Activated T-cell treated with anti-CD3 and anti-CD28 coated beads for 48 hours (primary cell): Measurements from ENCODE around the gene KATNB1.
"Not testable (repeated sequence)": the region's sequence is repeated elsewhere in the genome, so short reads cannot be mapped to it uniquely, and the experiment has no call there.

Experiments
- DNase-seq: peaks from one replicate; pipeline ENCODE4 v3.0.0-alpha.2; 2020; ENCODE audit warnings: low read depth

Gene KATNB1

GRCh38 chr16:57726433-57726947 is 9.1 kb upstream of the KATNB1 start:
- no peak for DNase-seq

GRCh38 chr16:57727610-57728009 is 8.0 kb upstream of the KATNB1 start:
- DNase-seq = no peak

- no peak for DNase-seq
Observed at GRCh38 chr16:57728336-57729181, 7.0 kb upstream of the KATNB1 start.

DNA sequence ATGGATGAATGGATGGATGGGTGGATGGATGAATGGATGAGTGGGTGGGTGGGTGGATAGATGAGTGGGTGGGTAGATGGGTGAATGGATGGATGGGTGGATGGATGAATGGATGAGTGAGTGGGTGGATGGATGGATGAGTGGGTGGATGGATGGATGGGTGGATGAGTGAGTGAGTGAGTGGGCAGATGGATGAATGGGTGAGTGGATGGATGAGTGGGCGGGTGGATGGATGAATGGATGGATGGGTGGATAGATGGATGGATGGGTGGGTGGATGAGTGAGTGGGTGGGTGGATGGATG is 6.4 kb upstream of the KATNB1 start:
- no peak for DNase-seq

GRCh38 chr16:57729852-57730251 is 5.7 kb upstream of the KATNB1 start:
- DNase-seq = not testable (repeated sequence)

DNA sequence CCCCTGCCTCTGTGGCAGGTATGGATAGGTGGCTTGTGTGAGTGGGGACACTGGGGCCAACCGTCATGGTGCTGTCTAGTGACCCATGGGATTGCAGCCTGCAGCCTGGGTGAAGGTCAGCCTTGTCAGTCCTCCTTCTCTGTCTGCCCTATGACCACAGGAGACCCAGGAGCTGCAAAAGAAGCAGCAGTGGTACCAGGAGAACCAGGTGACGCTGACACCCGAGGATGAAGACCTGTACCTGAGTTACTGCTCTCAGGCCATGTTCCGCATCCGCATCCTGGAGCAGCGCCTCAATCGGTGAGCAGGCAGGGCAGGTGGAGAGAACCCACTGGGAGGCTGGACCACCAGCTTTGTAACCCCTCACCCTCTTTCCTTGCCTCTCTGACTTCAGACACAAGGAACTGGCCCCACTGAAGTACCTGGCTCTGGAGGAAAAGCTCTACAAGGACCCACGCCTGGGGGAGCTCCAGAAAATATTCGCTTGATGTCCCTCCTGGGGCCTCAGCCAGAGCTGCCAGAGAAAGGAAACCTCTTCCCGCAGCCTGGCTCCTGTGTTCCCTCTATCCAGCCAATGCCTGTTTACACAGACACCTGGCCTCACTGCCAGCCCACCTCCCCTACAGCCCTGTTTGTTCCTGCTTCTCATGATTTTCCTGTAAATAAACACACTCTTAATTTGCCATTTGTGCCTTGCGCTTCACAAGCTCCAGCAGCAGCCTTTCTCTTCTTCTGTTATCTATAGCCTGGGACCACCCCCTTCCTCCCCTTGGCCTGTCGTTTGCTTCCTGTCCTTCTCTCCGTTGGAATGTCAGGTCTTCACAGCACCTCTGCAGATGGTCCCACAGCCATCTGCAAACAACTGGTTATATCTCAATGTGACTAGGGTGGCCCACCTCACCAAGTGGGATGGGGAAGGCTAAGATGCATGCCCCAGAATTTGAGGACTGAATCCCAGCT is 4.5 kb upstream of the KATNB1 start:
- DNase-seq = no peak

DNA sequence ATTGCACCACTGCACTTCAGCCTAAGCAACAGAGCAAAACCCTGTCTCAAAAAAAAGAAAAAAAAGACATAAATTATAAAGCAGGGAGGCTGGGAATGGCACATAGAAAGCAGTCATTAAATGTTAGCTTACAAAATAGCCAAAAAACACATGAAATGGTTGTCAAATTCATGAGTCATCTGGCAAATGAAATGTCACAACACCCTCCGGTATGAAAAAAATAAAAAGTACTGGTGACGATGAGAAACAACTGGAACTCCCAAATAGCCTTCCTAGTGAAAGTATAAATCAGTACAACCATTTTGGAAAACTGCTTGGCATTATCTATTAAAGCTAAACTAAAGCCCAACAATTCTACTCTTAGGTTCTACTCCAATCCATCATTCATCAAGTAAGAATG is 3.5 kb upstream of the KATNB1 start:
- DNase-seq = no peak

DNA sequence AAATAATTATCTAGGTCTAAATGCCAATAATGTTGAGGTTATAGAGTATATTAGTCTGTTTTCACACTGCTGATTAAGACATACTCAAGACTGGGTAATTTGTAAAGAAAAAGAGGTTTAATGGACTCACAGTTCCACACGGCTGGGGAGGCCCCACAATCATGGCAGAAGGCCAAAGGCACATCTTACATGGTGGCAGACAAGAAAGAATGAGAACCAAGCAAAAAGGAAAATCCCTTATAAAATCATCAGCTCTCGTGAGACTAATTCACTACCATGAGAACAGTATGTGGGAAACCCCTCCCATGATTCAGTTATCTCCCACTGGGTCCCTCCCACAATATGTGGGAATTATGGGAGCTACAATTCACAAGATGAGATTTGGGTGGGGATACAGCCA is 2.9 kb upstream of the KATNB1 start:
- DNase-seq = no peak

DNA sequence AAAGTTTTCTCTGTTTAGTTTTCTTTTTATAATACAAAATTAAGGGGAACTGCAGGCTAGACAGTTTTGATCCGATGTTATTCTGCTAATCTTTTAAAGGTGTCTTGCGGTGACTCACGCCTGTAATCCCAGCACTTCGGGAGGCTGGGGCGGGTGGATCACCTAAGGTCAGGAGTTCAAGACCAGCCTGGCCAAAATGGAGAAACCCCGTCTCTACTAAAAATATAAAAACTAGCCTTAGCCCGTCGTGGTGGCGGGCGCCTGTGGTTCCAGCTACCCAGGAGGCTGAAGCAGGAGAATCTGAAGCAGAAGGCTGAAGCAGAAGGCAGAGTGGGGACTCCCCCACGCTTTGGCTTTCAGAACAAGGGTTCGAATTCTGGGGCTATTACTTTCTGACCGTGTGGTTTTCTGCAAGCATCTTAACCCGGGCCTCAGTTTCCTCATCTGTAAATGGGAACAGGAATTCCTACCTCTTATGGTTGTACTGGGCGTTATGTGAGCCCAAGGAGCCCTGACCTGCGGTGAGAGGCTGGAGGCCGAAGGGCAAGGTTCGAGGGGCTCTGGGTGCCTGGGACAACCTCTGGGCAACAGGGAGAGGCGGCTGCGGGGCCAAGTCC is 1.2 kb upstream of the KATNB1 start:
- DNase-seq = no peak

DNA sequence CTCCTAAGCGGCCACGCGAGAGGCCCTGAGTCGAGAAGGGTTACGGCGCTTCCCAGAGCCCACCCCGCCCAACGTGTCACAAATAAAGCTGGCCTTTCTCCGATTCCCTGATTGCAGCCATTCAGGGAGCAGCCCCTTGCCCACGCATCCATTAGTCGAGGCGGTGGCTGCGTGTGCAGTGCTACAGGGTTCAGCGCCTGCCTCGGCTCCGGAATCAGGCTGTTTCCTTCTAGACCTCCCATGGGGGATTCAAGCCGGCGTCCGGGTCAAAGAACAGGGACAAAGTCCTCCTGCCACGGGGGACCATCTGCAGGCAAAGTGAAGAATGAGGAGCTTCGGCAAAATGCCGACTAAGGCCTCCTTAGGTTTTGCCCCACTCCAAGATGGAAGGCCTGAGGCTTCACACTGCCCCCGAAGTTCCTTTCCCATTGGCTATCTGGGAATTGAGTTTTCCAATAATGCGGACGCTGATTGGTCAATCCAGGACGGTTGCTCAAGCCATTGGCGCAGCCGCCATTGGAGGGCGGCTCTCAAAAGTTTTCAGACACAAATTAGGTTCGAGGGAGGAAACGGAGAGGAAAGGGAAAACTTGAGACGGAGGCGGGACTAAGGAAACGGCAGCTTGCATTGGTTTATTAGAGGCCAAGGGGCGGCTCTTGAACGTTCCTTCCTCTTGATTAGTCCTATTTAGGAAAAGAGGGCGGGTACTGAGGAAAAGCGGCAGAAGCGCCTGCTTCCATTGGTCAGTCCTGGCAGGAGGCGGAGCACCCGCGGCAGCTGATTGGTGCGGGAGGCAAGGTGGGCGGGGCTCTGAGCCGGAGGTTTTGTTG is 430 bp upstream of the KATNB1 start:
- peak; percentile 97 for DNase-seq

DNA sequence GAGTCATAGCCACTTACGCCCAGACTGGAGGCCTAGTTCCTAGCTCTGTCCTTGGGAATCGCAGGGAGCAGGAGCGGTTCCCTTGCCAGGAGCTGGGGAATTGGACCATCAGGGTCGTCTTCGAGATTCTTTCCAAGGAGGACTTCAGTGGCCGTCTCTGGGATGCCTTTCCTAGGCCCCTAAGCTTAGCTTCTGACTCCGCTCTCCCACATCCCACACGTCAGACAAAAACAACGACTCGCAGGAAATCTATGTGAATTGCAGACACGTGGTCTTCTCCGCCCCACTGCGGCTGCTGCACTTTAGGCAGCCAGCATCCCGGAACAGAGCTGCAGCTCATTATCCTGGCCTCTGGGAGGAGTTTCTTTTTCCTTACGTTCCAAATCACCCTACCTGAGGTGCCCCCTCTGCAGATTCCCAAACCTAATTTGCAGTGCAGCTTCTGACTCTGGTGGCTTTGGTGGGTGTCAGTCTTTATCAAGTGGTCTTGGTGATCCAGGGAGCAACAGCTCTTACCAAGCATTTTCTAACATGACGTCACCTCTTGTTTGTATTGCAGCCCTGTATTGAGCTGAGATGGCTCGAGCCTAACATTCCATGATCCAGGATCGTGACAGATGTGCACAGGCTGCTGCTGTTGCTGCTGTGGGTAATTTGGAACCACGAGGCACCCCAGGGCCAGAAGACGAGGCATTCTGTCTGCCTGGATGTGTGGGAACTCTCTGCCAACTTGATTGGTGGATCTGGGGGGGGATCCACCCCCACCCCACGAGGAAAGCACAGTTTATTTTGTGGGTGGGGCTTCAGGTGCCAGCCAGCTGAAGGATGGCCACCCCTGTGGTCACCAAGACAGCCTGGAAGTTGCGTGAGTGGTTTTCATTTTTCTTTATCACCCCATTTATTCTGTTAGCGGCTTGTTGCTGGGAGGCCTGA is 1.1 kb downstream of the KATNB1 start:
- DNase-seq = peak; percentile 34

DNA sequence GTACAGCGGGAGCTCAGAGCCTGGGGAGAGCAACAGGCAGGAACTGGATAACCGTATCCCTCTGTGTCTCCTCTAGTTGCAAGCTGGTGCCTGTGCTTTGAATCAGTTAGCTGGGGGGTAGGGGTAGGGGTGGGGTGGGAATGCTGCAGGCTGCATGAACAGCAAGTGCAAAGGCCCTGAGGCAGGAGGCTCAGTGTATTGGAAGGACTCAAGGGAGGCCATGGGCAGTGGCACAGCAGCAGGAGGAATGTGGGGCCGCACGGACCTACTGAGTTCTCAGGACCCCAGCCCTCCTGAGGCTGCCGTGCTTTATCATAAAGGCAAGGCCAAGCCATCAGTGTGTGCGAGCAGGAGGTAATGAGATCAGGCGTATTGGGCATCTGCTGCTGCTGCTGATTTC is 3.3 kb downstream of the KATNB1 start:
- DNase-seq = no peak

GRCh38 chr16:57739756-57740422 is 4.3 kb downstream of the KATNB1 start:
- no peak for DNase-seq

- DNase-seq = no peak
Observed at GRCh38 chr16:57740423-57741071, 5.0 kb downstream of the KATNB1 start.

DNA sequence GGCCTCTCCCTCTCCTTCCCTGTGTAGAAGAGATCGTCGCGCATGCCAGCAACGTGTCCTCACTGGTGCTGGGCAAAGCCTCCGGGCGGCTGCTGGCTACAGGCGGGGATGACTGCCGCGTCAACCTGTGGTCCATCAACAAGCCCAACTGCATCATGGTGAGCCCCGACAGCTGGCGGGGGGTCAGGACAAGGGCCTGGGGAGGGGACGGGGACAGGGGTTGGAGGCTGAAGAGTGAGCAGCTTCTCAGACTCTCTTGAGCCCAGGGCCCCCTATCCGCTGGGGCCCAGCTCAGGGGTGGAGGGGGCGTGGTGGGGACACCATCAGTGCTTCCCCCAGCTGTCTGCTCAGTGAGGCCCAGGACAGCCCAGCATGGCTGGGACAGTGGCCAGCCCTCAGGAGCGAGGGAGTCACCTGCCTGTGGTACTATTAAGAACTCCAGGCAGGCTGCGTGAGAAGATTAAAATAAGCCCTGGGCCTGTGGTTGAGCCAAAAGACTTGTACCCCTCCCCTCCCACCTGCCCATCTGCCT is 6.2 kb downstream of the KATNB1 start:
- no peak for DNase-seq

GRCh38 chr16:57742543-57742942 is 7.0 kb downstream of the KATNB1 start:
- no peak for DNase-seq

DNA sequence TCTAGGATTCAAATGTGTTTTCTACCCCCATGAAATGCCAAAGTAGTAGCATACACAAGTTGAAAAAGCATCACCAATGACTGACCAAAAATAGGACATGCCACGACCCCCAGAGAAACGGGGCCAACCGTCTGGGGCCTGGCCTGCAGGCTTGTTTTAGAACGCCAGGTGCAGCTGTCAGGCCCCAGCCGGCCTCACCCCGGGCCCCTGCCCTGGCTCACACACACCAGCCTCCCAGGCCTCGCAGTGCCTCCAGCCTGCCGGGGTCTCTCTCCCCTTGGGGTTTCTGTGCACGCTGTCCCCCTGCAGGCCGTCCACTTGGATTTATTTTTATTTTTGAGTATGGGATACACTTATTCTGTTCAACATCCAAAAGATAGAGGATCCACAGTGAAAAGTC is 7.9 kb downstream of the KATNB1 start:
- DNase-seq = no peak

DNA sequence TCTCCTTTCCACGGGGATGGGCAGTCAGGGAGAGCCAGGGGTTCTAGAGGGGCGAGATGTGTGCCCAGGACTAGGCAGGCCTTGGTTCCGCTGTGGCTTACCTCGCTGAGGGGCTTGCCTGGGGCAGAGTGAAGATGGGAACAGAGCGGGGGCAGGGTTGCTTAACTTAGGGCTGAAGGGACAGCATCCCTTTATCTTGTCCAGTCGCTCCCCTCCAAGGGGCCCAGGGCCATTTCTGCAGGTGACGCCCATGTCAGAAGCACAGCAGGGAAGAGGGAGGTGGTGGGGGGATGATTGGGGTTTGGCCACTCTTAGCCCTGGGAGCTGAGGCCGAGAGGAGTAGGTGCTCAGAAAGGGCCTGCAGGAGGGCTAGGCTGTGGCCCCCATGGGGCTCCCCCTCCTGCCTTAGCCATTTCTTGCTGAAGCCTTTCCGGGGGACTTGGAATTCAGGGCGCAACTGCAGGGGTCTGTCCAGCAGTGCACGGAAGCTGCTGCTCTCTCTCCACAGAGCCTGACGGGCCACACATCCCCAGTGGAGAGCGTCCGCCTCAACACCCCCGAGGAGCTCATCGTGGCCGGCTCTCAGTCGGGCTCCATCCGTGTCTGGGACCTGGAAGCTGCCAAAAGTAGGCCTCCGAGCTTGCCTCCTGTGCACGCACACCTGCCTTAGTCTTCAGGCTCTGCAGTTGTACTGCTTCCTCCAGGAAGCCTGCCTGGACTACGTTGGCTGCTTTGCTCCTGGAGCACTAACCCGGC is 8.5 kb downstream of the KATNB1 start:
- DNase-seq = no peak

DNA sequence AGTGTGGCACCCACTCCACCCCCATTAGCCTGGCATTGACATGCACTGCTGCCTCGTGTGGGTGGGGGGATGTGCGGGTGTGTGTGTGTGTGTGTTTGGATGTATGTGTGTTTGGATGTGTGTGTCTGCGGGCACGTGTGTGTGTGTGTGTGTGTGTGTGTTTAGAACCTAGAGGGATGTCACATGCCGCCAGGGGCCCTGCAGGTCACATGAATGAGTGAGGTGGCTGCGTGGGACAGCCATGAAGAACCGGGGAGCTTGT is 9.0 kb downstream of the KATNB1 start:
- no peak for DNase-seq
